GM19328 (cell line): ENCODE measurements around the gene CSNK1A1.
"Not testable (repeated sequence)": the region's sequence is repeated elsewhere in the genome, so short reads cannot be mapped to it uniquely, and the experiment has no call there.

ENCODE experiments used
- ATAC-seq: cut with Tn5 transposase; IDR thresholded peaks from one replicate; pipeline ENCODE4 v1.9.1; 2021; ENCODE audit warnings: mild to moderate bottlenecking, moderate library complexity; ENCODE audit not compliant: unreplicated experiment

Gene CSNK1A1

GRCh38 chr5:149551227-149552037 lies at the start of gene CSNK1A1:
Gene CSNK1A1, minus strand, starts transcription at chr5:149551439. Its CDS starts 475 bp downstream, at chr5:149550964.
- peak; percentile 90 for ATAC-seq

DNA sequence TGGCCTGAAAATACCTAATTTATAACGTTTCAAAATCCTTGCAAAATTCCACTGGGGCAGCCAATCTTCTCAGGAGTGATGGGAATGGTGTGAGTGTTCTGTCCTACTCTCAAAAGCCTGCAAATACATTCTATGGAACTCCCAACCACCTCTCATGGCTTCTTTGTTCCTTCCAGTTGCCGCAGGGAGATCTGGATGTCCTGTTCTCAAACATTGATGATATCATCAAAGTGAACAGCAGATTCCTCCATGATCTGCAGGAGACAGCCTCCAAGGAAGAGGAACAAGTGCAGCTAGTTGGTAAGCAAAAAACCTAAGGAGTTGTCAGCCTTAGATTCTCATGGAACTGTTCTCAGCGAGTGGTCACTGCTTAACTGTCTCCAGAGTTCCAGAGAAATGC lies 49.7 kb upstream of the CSNK1A1 start:
- no peak for ATAC-seq

DNA sequence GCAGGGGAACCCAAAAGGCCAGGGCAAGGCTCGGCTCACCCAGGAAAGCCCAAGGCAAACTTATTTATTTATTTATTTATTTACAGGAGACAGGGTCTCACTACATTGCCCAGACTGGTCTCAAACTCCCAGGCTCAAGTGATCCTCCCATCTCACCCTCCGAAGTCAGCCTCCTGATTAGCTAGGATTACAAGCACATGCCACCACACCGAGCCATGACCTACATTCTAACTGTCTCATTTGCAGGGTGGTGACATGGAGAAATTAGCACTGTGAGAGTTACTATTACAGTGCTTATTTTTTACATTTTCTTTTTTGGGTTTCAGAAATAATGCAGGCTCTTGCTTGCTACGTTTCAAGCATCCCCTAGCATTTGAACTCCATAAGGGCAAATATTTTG lies 48.1 kb upstream of the CSNK1A1 start:
- no peak for ATAC-seq

DNA sequence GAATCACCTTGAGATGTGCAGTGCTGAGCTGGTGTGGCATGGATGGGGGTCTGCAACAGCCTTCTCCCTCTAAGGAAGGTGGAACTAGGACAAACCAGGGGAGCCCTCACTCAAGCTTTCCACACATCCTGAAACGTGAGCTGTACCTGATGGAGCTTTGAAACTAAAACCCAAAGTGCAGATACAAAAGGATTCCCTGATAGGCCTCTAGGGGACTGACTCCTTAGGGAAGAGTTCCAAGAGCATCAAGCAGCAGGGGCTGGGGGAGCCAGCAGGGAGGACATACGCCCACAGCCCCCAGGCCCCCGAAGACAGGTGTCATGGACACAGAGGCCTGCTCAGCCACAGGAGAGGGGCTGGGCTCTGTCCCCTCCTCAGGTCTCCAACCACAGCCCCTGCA lies 47.7 kb upstream of the CSNK1A1 start:
- ATAC-seq, result no peak

- not testable (repeated sequence) for ATAC-seq
Observed at GRCh38 chr5:149598234-149598633, 47.0 kb upstream of the CSNK1A1 start.

GRCh38 chr5:149597618-149598017 lies 46.4 kb upstream of the CSNK1A1 start:
- no peak for ATAC-seq

DNA sequence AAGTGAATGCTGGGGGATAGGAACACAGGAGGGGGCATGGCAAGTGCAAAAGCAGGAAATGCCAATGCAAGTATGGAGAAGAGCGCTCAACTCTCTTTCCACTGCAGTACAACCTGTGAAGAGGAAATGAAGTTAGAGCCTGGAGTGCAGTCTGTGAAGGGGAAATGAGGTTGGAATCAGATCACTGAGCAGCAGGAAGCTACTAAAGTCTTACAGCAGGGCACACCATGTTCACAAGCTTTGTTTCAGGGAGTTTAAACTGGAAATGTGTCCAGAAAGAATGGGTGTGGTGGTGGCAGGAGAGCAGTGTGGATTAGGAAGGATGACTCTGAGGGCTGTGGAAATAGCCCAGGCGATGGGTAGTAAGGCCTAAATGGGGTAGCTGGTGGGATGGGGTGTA lies 45.5 kb upstream of the CSNK1A1 start:
- no peak for ATAC-seq

- ATAC-seq, result not testable (repeated sequence)
Observed at GRCh38 chr5:149595105-149595504, 43.9 kb upstream of the CSNK1A1 start.

GRCh38 chr5:149594206-149594895 lies 43.1 kb upstream of the CSNK1A1 start:
- no peak for ATAC-seq

- ATAC-seq, result no peak
Observed at GRCh38 chr5:149593370-149593769, 42.1 kb upstream of the CSNK1A1 start.

DNA sequence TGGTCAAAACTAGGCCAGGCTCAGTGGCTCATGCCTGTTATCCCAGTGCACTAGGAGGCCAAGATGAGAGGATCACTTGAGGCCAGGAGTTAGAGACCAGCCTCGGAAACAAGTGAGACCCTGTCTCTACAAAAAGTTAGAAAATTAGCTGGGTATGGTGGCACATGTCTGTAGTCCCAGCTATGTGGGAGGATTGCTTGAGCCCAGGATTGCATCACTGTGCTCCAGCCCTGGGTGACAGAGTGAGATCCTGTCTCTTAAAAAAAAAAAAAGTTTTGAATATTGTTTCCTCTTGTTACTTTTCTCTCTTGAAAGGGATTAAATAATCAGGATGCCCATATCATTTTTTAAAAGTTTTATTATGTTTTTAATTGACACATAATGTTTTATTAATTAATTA lies 37.7 kb upstream of the CSNK1A1 start:
- ATAC-seq, result no peak

GRCh38 chr5:149586708-149587318 lies 35.6 kb upstream of the CSNK1A1 start:
- no peak for ATAC-seq

- ATAC-seq, result no peak
Observed at GRCh38 chr5:149585910-149586309, 34.7 kb upstream of the CSNK1A1 start.

DNA sequence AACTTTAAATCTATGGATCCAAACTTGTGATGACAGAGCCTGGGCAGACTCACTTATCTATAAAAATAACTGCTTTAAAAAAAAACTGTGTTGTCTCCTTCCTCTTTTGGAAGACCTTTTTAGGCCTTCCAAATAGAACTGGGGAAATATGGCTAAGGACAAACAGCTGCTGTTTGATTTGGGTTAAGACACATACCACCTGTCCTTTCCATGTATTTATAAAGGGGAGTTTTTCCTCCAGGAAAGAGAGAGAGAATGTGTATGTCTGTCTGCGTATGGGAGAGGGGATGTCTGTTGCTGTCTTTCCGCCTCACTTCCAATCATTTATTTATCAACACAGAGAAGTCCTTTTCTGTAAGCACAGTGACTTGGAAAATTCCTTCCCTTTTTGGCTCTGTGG lies 32.9 kb upstream of the CSNK1A1 start:
- no peak for ATAC-seq

DNA sequence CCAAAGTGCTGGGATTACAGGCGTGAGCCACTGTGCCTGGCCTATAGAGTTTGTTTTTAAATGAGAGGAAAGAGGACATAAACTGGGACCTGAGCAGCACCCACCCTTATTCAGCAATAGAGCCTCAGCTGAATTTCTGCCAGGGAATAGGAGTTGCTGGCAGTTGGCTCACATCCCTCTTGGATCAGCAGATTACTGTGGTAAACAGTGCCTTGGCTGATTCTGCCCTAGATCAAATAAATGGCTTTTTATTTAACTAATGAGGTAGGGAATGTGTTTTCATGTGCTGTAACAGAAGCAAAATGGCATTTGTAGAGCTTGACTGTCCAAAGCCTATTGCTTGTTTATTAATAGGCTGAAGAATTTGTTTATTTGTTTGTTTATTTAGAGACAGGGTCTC lies 32.2 kb upstream of the CSNK1A1 start:
- ATAC-seq, result no peak

DNA sequence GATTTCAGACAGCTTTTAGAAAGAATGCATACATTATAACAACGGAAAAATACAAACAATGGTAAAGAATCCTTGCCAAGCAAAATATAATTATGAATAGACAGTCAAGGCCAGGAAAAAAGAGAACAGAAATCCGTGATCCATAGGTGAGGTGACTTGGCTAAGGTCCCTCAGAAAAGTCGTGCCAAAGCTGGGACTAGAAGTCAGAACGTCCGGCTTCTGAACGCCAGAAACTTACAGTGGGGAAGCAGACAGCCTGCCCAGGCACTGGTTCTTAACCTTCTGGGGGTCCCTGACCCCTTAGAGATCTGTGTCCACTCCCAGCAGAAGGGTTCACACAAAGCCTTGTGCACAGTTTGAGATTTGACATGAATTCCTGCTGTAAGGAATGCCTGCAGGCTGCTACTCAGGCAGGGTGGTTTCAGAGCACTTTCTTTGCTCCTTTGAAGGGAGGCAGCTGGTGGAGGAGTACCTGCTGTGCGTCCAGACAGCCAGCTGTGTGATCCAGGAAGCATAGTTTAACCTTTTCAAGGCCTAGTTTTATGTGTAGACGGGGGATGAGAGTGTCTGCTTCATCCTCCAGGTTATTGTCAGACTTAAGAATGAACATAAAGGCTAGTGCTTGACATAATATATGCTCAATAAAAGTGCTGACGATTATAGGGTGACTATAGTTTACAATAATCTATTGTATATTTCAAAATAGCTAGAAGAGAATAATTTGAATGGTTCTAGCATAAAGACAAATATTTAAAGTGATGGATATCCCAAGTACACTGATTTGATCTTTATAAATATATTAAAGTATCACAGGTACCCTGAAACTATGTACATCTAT lies 30.9 kb upstream of the CSNK1A1 start:
- no peak for ATAC-seq

- ATAC-seq, result no peak
Observed at GRCh38 chr5:149581192-149581861, 30.1 kb upstream of the CSNK1A1 start, which contains the start of gene ARHGEF37. Gene ARHGEF37, plus strand, starts transcription at chr5:149581498. Its CDS starts 16,272 bp downstream, at chr5:149597770.

- ATAC-seq, result no peak
Observed at GRCh38 chr5:149580808-149581191, 29.6 kb upstream of the CSNK1A1 start.

GRCh38 chr5:149578896-149579295 lies 27.7 kb upstream of the CSNK1A1 start:
- no peak for ATAC-seq

DNA sequence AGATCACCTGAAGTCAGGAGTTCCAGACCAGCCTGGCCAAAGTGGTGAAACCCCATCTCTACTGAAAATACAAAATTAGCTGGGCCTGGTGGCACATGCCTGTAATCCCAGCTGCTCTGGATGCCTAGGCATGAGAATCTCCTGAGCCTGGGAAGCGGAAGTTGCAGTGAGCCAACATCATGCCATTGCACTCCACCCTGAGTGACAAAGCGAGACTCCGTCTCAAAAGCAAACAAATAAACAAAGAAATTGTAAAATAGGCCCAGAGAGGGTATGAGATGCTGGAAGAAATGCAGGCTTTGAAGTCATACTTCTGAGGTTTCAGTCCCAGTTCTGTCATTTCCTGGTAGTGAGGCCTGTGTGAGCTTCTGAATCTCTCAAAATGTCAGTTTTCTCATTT lies 24.8 kb upstream of the CSNK1A1 start:
- no peak for ATAC-seq
